K562 (cell line): ENCODE measurements around the gene RAB5B. TPM values are rescaled to one million over a fixed set of nuclear protein-coding genes. Genes with fewer than 3 reads are reported as not detected.

ENCODE experiments used
- ARID2 ChIP-seq: fragments of 450-650 bp; IDR thresholded peaks from 2 replicates; pipeline ENCODE4 v1.6.1; 2017; ENCODE audit warnings: antibody characterized with exemption, mild to moderate bottlenecking
- ARID3B ChIP-seq: fragments of 250-450 bp; sonication (Bioruptor Pico); IDR thresholded peaks from 2 replicates; pipeline ENCODE4 v1.4.0; 2020; ENCODE audit warnings: borderline replicate concordance
- BRD9 ChIP-seq: fragments of 450-650 bp; IDR thresholded peaks from 2 replicates; pipeline ENCODE4 v1.6.1; 2018; ENCODE audit warnings: low read depth; ENCODE audit not compliant: partially characterized antibody
- DEAF1 ChIP-seq: fragments of 450-650 bp; formaldehyde crosslinking; IDR thresholded peaks from 2 replicates; pipeline ENCODE4 v1.4.0; 2020; ENCODE audit warnings: mild to moderate bottlenecking, moderate library complexity
- EZH2 ChIP-seq: IDR thresholded peaks from 2 replicates; pipeline ENCODE4 v1.6.1; 2012; ENCODE audit warnings: low read depth, mild to moderate bottlenecking, inconsistent platforms, low read length, borderline replicate concordance
- ZBTB40 ChIP-seq, 2 experiments: fragments of 450-650 bp in 1 of 2; sonication (generic) in 1 of 2; formaldehyde crosslinking in 1 of 2; IDR thresholded peaks; 2 replicates each; pipeline versions ENCODE4 v1.7.1 to v1.9.0; 2016 to 2022; ENCODE audit warnings: inconsistent platforms in 1 of 2, mild to moderate bottlenecking in 1 of 2, missing genetic modification reagents in 1 of 2
- polyA plus RNA-seq, 8 experiments: library from polyadenylated mRNA; depleted of rRNA in 4 of 8; stranded (reverse) in 5 of 8; unstranded in 3 of 8; fragments of >200 nt; fragmentation: Nextera tagmentation in 2 of 8; fragmentation: Illumina TruSeq in 1 of 8; extraction: Ambion mirVana in 2 of 8; extraction: Trizol in 1 of 8; gene quantifications; 2 replicates each; pipeline versions ENCODE4 v1.2.1 to v1.2.3, GENCODE V29; 2011 to 2014; ENCODE audit warnings: inconsistent platforms in 1 of 8, missing spikeins in 1 of 8
- total RNA-seq, 7 experiments: library from RNA; depleted of rRNA in 6 of 7; stranded (reverse); fragments of >200 nt in 6 of 7; fragmentation: Illumina TruSeq in 2 of 7; extraction: Trizol in 2 of 7; gene quantifications; 2 replicates each; pipeline versions ENCODE4 v1.2.1 to v1.2.3, GENCODE V29; 2011 to 2021; ENCODE audit warnings: low replicate concordance in 1 of 7

RAB5B gene
- total and polyA plus RNA-seq, 9 of the 15 experiments (the other 6 are each of a cell fraction or from before 2014, with no cell fraction given) = 6.8 to 73.8 (median 25.2) TPM

- TF ChIP-seq ZBTB40 (IDR thresholded peaks at IDR 0.05) (0 out of 2 replicates have a peak, but pooled peaks have one; percentile 29), ZBTB40 (CRISPR knock-in tag; IDR thresholded peaks at IDR 0.05) (no peak), BRD9 (peak; percentile 22), ARID3B (CRISPR knock-in tag) (no peak), DEAF1 (CRISPR knock-in tag) (0 out of 2 replicates have a peak, but pooled peaks have one; percentile 20), ARID2 (0 out of 2 replicates have a peak, but pooled peaks have one; percentile 20), EZH2 (no peak)
Observed at GRCh38 chr12:56040963-56041551, 67.2 kb downstream of the RAB5B start (continued).
